Cardiac muscle cell (in vitro differentiated cells and primary cell): ENCODE data around the gene CTNNA2. TPM values are rescaled to one million over a fixed set of nuclear protein-coding genes. Genes with fewer than 3 reads are reported as not detected.
A peak's percentile ranks its signal among the peaks of the same experiment; 100 is the strongest.

ENCODE experiments used
- DNase-seq, 2 donors: peaks; one replicate each; pipeline versions ENCODE4 v3.0.0 to v3.0.0-alpha.2; 2010 to 2017; ENCODE audit warnings: low read depth in 1 of 2, low spot score in 1 of 2
- H3K27ac ChIP-seq: fragments of 200-600 bp; sonication (generic); 2 replicates; pipeline ENCODE4 v1.5.1; 2016
- H3K27me3 ChIP-seq: fragments of 200-600 bp; sonication (generic); 2 replicates; pipeline ENCODE4 v1.6.0; 2016; ENCODE audit warnings: control low read depth
- H3K36me3 ChIP-seq: fragments of 200-600 bp; sonication (generic); 2 replicates; pipeline ENCODE4 v1.5.1; 2016; ENCODE audit warnings: control low read depth
- H3K4me1 ChIP-seq: fragments of 200-600 bp; sonication (generic); 2 replicates; pipeline ENCODE4 v1.8.1; 2017; ENCODE audit warnings: low read depth, mild to moderate bottlenecking, mixed run types
- H3K4me3 ChIP-seq: fragments of 200-600 bp; sonication (generic); 2 replicates; pipeline ENCODE4 v1.5.1; 2016; ENCODE audit warnings: mild to moderate bottlenecking
- H3K9me3 ChIP-seq: fragments of 200-600 bp; sonication (generic); 2 replicates; pipeline ENCODE4 v1.5.1; 2017; ENCODE audit warnings: low read depth, mild to moderate bottlenecking, control low read depth
- polyA plus RNA-seq: library from polyadenylated mRNA; unstranded; fragments of >200 nt; fragmentation: Nextera tagmentation; extraction: Ambion mirVana; gene quantifications from 2 replicates; pipeline ENCODE4 v1.2.1, GENCODE V29; 2016
- total RNA-seq: library from RNA; depleted of rRNA; stranded (reverse); fragments of >200 nt; gene quantifications from 2 replicates; pipeline ENCODE4 v1.2.3, GENCODE V29; 2016
- TF ChIP-seq, protein P1 (sequence below): IDR thresholded peaks from 2 replicates; pipeline ENCODE4 v1.5.1; 2012; ENCODE audit warnings: low read depth, mild to moderate bottlenecking, low read length

CTNNA2 gene
- total and polyA plus RNA-seq, 2 experiments from 2014 or later = 7.4 to 17.4 TPM

DNA sequence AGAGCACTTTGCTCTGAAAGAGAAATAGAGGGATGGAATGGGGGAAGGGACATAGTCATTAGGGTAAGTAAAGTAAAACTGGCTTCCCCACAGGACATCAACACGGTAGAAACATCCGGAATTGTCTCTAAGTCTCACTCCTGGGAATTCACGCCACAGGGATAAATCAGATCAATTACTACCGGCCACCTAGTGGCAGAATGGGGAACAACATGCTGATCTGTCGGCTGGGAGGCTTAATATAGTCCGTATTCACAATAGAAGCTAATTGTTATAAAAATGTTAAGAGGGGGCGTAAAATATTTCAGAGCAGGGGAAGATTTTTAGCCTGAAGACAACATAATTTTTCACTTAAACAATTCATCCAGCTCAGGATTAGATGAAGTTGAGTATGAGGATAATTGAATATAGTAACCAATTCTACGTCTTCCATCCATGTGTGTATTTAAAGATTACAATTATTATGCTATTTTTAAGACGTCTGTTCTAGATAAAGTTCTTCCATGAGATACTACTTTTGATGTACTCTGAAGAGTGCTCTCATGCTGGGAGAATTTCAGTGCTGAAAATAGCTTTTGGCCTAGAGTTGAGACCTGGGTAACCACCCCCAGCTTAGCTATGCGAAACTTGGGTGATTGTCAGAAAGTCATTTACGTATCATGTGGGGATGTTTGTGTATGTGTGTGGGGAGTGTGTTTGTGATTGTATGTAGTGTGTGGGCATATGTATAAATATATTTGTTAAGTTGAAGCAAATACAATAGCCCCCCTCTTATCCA is 726.0 kb downstream of the CTNNA2 start:
- no peaks in the 10 kb centered on the region for H3K27me3 ChIP-seq
- no peaks in the 10 kb centered on the region for H3K36me3 ChIP-seq
- peaks cover 7% of the 10 kb centered on the region for H3K4me1 ChIP-seq
- peak; percentile 6 to 32 for DNase-seq
- H3K9me3 ChIP-seq = no peaks in the 10 kb centered on the region
- no peak overlapping the region for H3K27ac ChIP-seq
- H3K4me3 ChIP-seq = no peak overlapping the region
- TF ChIP-seq, protein P1, sequence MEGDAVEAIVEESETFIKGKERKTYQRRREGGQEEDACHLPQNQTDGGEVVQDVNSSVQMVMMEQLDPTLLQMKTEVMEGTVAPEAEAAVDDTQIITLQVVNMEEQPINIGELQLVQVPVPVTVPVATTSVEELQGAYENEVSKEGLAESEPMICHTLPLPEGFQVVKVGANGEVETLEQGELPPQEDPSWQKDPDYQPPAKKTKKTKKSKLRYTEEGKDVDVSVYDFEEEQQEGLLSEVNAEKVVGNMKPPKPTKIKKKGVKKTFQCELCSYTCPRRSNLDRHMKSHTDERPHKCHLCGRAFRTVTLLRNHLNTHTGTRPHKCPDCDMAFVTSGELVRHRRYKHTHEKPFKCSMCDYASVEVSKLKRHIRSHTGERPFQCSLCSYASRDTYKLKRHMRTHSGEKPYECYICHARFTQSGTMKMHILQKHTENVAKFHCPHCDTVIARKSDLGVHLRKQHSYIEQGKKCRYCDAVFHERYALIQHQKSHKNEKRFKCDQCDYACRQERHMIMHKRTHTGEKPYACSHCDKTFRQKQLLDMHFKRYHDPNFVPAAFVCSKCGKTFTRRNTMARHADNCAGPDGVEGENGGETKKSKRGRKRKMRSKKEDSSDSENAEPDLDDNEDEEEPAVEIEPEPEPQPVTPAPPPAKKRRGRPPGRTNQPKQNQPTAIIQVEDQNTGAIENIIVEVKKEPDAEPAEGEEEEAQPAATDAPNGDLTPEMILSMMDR = peak; percentile 49

DNA sequence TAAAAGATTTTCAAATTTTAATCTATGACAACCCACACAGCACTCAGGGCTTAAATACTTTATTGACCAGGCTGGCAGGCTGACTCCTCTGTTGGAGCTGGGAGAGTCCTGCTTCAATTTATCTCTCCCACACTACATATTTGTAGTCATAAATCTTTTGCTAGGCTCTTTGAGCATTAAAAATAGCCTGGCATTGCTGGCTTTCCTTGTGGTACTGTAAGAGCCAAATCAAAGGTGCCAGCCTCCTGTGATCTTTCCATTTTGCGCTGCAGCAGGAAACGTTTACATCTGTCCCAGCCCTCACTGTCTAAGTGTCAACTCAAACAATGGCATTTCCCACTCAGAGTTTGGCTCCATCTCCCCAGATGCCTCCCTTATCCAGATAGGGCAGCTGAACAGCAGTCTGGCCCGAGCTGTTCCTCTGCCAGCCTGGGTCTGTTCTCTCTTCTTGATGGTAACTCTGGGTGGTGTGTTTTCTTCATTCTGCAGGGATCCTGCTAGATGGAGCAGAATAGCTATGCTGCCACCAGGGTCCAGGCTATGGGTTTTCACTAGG is 729.6 kb downstream of the CTNNA2 start:
- DNase-seq = peak in 1 of 2 donors; percentile 18
- H3K9me3 ChIP-seq = no peaks in the 10 kb centered on the region
- H3K4me1 ChIP-seq = no peaks in the 10 kb centered on the region

DNA sequence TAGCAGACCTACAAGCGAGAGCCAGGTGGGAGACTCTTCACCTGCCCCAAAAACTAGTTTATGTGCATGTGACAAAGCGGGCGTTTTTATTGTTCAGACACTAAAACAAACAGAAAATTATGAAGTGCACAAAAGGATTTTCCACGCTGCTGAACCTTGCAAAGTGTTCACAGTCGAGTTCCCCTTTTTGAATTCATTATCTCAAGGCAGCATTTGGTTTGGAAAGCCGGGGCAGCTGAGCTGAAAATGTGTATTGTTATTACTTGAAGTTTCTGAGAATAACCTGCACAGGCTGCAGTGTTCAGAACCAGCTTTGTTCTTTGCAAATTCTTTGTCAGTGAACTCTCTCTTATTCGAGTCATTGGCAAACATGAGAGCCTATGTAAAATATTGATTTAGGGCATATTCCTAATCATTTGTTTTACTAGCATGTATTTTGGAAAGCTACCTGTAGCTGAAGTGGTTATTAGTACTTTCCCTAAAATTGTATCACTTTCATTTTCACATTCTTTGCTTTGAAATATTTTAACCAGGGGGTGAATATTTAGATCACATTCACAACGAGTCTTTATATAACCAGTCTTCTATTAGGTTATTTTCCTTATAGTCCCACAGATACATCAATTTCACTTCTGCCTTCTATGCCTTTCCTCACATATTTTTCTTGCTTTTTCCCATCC is 732.2 kb downstream of the CTNNA2 start:
- H3K9me3 ChIP-seq = no peaks in the 10 kb centered on the region
- no peaks in the 10 kb centered on the region for H3K27me3 ChIP-seq
- TF ChIP-seq, protein P1 = no peak
- no peak overlapping the region for H3K4me3 ChIP-seq
- H3K27ac ChIP-seq = no peak overlapping the region
- H3K4me1 ChIP-seq = no peaks in the 10 kb centered on the region
- no peaks in the 10 kb centered on the region for H3K36me3 ChIP-seq
- DNase-seq = no peak

More for the DNA sequence above, 729.6 kb downstream of the CTNNA2 start:
- no peak overlapping the region for H3K4me3 ChIP-seq
- no peaks in the 10 kb centered on the region for H3K36me3 ChIP-seq
- no peak overlapping the region for H3K27ac ChIP-seq
- no peaks in the 10 kb centered on the region for H3K27me3 ChIP-seq
- TF ChIP-seq, protein P1 = no peak

DNA sequence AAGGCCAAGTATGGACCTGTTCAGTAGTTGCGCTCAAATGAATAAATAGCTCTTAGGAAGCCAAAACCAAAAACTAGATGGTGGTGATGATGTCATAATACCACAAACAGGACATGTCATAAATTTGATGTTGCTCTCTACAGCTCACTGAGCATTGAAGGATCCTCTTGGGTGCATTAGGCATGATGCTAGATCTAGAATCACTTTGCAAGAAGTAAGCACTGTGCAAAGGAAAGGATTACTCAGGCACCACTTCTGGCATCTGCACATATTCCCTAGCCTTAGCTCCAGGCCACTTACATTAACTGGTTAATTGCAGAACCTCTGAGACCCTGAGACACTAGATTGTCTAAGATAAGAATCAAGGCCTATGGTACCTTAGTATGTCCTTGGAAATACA is 733.7 kb downstream of the CTNNA2 start:
- TF ChIP-seq, protein P1 = no peak
- H3K4me1 ChIP-seq = no peaks in the 10 kb centered on the region
- no peak overlapping the region for H3K27ac ChIP-seq
- H3K36me3 ChIP-seq = no peaks in the 10 kb centered on the region
- no peak overlapping the region for H3K4me3 ChIP-seq
- no peaks in the 10 kb centered on the region for H3K27me3 ChIP-seq
- H3K9me3 ChIP-seq = no peaks in the 10 kb centered on the region
- no peak for DNase-seq

DNA sequence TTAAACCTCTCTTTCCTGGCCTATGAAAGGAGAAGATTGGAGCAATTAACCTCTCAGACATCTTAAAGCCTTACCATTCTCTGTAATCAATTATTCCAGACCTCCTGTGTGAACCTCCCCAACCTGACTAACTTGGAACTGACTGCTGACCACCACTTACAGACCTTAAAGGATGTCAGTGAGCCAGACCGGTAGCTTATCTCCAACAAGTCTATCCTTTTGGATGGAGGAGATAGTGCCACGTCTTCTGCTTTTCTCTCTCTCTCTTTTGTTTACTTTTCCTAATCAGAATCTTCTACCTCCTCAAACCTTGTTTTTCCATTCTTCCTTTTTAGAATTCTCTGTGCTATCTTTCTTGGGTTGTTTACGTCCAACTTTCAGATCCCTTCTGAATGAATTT is 734.5 kb downstream of the CTNNA2 start:
- TF ChIP-seq, protein P1 = no peak
- H3K9me3 ChIP-seq = no peaks in the 10 kb centered on the region

More for the DNA sequence above, 734.5 kb downstream of the CTNNA2 start:
- DNase-seq = no peak
- no peaks in the 10 kb centered on the region for H3K4me1 ChIP-seq
- H3K4me3 ChIP-seq = no peak overlapping the region
- H3K27ac ChIP-seq = no peak overlapping the region
- no peaks in the 10 kb centered on the region for H3K36me3 ChIP-seq
- no peaks in the 10 kb centered on the region for H3K27me3 ChIP-seq
